ENCODE measurements around the gene MYF5.

MYF5 gene

GRCh38 chr12:80708259-80708974, 8.3 kb upstream of the MYF5 start:
- DNase-seq: no peak

- no peak for DNase-seq
Observed at GRCh38 chr12:80708975-80709328, 7.8 kb upstream of the MYF5 start.

DNA sequence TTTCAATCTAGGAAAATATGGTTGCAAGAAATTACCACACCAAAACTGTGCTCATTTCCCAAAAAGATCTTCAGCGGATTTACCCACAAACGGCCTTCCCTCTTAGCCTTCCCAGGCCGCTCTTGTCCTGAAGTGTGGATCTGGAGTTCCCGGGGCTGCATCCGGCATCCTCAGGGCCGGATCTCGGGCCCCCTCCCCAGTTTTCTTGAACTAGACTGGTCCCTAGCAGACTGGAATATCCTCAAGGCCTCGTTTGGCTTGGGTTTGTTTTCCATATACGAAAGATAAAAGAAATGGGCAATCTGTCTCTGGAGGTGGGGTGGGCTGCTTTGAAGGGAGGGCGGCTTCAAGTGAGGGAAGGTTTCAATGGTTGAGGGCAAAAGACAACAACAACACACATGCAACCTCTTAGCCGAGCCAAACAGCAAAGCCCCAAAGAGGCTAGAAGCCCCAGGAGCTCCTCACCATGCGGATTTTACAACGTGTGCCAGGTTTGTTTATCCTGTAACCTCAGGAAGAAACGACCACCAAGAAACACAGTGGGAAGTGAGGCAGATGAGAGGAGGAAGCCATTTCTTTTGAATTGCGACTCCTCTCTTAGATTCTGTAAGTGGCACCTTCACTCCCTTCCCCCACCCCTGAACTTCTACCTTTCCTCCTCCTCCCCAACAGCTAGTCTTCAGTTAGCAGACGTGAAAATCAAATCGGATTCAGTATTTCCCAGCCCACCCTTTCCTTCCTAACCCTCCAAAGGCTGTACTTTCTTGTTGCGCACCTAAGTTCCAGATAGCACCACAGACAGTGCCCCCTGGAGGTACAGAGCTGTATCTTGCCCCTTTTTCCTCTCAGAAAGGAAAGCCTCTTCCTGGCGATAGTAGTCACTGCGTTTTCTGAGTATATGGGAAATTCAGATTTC, 6.6 kb upstream of the MYF5 start:
- DNase-seq: peak in 1 of 2 donors; percentile 9

DNA sequence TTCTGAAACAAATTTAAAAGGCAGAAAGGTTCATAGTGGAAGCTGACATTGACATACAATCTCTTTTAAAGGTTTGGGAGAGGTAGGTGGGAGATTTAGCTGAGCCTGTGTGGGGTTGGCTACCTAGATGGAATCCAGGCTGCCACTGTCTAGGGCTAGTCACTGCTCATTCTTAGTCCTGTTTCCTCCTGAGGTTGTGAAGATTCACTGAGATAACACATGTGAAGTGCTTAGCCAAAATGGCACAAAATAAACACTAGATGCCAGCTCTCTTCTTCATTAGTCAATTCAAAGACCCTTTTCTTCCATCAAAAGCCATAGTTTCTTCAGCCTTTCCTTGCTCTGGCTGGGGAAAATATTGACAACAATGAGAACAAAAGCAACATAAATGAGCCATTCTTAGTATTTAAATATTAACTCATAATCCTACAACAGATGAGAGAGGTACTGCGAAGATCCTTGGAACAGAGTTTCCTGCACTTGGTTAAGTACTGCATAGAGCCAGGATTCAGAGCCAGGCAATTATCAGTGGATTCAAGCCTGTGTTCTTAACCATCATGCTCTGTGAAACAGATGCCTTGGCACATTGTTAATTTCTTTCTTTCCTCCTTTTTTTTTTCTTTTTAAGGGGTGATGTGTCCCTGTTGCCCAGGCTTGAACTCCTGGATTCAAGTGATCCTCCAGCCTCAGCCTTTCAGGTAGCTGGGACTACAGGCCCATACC, 5.8 kb upstream of the MYF5 start:
- DNase-seq: no peak

DNA sequence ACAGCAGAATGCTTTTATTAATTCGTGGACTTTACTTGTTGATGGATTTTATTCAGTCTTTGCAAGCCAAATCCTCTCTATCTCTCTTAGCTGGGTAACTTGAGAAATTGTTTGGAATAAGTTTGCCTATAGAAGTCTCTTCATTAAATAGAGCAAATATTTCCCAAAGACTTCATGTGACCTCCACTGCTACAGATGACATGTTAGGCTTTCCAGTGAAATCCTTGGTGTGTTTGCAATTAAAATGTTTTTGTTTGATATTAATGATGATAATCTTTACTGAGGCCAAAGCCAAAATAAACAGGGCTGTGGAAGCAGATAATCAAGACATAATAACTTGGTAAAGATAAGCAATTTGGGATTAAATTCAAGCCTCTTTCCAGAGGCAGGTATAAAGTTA, 4.8 kb upstream of the MYF5 start:
- DNase-seq: no peak

DNA sequence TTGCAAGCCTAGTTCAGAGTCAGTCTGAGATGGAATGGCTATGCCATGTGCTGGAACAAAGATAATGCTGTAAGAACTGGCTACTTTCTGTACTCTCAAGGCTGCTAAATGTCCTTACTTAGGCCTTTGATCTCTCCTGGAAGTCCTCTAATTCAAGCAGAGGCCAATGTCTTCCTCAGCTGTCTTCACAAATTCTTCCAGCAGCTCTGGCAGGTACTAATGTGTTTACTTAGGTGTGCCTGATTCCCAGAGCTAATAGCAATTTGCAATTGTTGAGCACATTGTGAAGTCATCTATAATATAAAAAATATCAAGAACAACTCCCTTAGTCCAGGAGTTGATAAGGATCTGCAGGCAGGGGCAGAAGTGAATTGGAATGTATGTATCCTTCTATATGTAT, 3.8 kb upstream of the MYF5 start:
- DNase-seq: no peak

DNA sequence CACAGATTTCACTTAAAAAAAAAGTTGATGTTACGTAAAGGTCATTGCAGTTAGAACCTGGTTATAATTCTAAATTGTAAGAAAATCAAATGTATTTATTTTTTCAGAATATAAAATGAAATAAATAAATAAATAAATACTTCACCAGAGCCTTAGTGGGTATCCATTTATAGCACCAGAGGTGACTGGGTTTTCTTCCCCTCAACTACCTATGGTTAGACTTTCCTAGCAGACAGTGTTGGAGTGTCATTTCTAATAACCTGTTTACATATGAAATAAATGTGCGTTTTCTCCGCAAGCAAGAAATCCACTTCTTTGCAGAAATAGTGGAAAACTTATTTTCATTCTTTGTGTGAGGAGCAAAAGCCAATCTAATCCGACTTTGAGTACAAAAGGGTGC, 3.3 kb upstream of the MYF5 start:
- no peak for DNase-seq

GRCh38 chr12:80714055-80714454, 2.7 kb upstream of the MYF5 start:
- DNase-seq: no peak

- DNase-seq: no peak
Observed at GRCh38 chr12:80714846-80715245, 1.9 kb upstream of the MYF5 start.

GRCh38 chr12:80715713-80716249, 931 bp upstream of the MYF5 start:
- no peak for DNase-seq

DNA sequence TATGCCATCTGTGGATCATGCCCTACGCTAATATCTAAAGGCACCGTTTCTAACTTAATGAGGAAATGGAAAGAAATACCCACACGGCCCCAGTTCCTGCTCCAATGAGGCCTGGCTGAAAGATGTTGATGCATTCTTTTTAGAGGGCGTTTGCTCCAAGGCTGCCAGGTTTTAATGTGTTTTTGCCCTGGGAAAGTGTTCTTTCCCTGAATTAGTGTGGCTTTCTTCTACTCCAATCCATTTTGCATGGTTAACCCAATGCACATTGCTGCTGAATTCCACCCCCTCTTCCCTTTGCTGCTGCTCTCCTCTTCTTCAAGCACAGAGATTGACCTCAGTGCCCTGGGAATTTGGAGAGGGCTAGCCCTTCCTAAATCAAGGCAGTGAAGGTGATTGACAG, 1.1 kb downstream of the MYF5 start:
- DNase-seq: no peak

- no peak for DNase-seq
Observed at GRCh38 chr12:80720516-80720915, 3.8 kb downstream of the MYF5 start.

GRCh38 chr12:80721326-80721725, 4.6 kb downstream of the MYF5 start:
- DNase-seq: no peak

- no peak for DNase-seq
Observed at GRCh38 chr12:80745851-80746505, 29.3 kb downstream of the MYF5 start.

- DNase-seq: no peak
Observed at GRCh38 chr12:80747800-80748199, 31.1 kb downstream of the MYF5 start.

- DNase-seq: no peak
Observed at GRCh38 chr12:80749456-80749855, 32.7 kb downstream of the MYF5 start.

- no peak for DNase-seq
Observed at GRCh38 chr12:80752464-80752863, 35.8 kb downstream of the MYF5 start.

DNA sequence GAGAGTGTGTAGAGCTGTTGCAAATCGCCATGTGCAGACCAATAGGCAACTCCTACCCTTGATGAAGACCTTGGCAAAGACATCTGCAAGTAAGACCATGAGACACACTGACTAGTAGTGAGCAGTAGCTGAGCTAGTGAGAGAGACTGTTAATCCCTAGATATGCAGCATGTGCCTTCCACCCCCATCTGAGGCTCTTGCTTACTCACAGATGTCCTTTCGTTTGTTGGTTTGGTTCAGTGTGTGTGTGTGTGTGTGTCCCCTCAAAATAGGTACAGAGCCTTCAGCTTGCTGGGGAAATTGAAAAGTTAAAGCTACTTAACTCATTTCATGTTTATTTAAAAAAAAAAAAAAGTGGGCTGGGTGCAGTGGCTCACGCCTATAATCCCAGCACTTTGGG, 37.6 kb downstream of the MYF5 start:
- DNase-seq: no peak

DNA sequence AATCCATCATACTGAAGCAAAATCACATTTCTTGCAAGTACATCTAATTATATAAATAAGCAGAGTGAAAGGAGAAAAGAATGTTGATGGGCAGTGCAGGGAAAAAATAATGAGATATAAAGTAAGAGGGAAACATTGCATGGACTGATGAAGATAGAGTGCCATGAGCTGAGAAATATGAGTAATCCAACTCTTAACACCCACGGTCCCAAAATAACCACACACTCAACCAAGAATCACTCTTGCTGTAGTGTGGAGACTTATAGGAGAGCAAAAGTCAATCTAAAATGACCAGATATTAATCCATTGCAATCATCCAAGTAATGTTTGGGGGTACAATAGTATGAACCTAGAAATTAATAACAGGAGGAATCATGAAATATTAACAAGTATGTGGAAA, 40.2 kb downstream of the MYF5 start:
- DNase-seq: no peak

DNA sequence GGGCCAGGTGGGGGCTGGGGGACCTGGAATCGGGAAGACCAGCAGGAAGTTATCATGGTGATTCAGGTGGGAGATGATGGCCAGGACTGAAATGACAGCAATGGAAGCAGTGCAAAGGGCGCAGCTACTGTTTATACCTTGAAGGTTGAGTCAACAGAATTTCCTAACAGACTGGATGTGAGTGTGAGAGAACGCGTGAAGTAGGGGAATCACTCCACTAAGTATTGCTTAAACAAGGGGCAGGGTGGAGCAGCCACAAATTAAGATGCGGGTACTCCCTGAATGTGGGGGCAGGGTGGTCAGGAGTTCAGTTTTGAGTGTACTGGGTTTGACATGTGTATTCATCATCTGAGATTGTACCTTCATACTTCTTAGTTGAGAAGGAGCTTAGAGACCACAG, 45.1 kb downstream of the MYF5 start:
- DNase-seq: no peak

GRCh38 chr12:80763874-80764273, 47.2 kb downstream of the MYF5 start:
- DNase-seq: peak in 1 of 2 donors; percentile 40

DNA sequence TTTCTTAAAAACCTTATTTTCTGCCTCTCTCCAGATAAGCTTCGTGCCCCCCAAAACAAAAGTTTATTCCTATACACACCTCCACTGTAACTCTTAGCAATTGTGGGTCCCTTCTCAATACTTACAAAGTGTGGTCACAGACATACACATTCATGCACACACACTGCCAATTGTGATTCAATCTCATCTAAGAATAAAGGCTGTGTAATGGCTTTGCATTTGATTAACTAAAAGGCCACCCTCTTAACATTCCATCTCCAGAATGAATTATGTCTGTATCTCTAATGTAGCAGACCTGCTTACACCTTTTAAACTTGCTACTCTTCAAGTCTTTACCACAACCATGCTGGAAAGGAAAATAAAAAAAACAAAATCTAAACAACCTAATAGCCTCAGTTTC, 49.5 kb downstream of the MYF5 start:
- no peak for DNase-seq

GRCh38 chr12:80766897-80767296, 50.2 kb downstream of the MYF5 start:
- no peak for DNase-seq
